G401.6 (cell line): ENCODE data around the gene GLB1L3.
"Not testable (repeated sequence)": the region's sequence is repeated elsewhere in the genome, so short reads cannot be mapped to it uniquely, and the experiment has no call there.

Experiments used
- FAIRE-seq: peaks from 2 replicates; lab custom pipeline; 2012; peaks lifted over from hg19 to GRCh38; lab: Jason Lieb, UNC

The GLB1L3 gene

GRCh38 chr11:134252346-134253187, 23.6 kb upstream of the GLB1L3 start:
- no peak for FAIRE-seq

- FAIRE-seq, result peak; percentile 94
These were observed 22.8 kb upstream of the GLB1L3 start, which contains the start of the genes ACAD8 and THYN1 for GRCh38 chr11:134253188-134253993. Gene ACAD8, plus strand, starts transcription at chr11:134253568. Its CDS starts 33 bp downstream, at chr11:134253601. Gene THYN1, minus strand, starts transcription at chr11:134253352. Its CDS starts 470 bp downstream, at chr11:134252882.

GRCh38 chr11:134254433-134255183, 21.6 kb upstream of the GLB1L3 start:
- no peak for FAIRE-seq

GRCh38 chr11:134255184-134255561, 21.0 kb upstream of the GLB1L3 start:
- not testable (repeated sequence) for FAIRE-seq

- FAIRE-seq, result no peak
These were observed 19.1 kb upstream of the GLB1L3 start for GRCh38 chr11:134257101-134257500.

- FAIRE-seq, result no peak
These were observed 17.6 kb upstream of the GLB1L3 start for GRCh38 chr11:134258577-134258976.

GRCh38 chr11:134260503-134260902, 15.7 kb upstream of the GLB1L3 start:
- FAIRE-seq, result no peak

GRCh38 chr11:134260983-134261382, 15.2 kb upstream of the GLB1L3 start:
- no peak for FAIRE-seq

- no peak for FAIRE-seq
These were observed 14.3 kb upstream of the GLB1L3 start for GRCh38 chr11:134261626-134262488.

- no peak for FAIRE-seq
These were observed 11.0 kb upstream of the GLB1L3 start for GRCh38 chr11:134264966-134265764.

- FAIRE-seq, result no peak
These were observed 9.7 kb upstream of the GLB1L3 start for GRCh38 chr11:134266440-134266839.

- FAIRE-seq, result no peak
These were observed 9.3 kb upstream of the GLB1L3 start for GRCh38 chr11:134266841-134267251.

GRCh38 chr11:134267461-134267860, 8.7 kb upstream of the GLB1L3 start:
- FAIRE-seq, result no peak

- FAIRE-seq, result no peak
These were observed 8.2 kb upstream of the GLB1L3 start for GRCh38 chr11:134267966-134268365.

- no peak for FAIRE-seq
These were observed 5.9 kb upstream of the GLB1L3 start for GRCh38 chr11:134270250-134270714.

GRCh38 chr11:134271978-134272377, 4.2 kb upstream of the GLB1L3 start:
- no peak for FAIRE-seq

- FAIRE-seq, result no peak
These were observed 3.5 kb upstream of the GLB1L3 start for GRCh38 chr11:134272381-134273316.

- FAIRE-seq, result no peak
These were observed 2.9 kb upstream of the GLB1L3 start for GRCh38 chr11:134273317-134273712.

GRCh38 chr11:134275188-134275533, 1.0 kb upstream of the GLB1L3 start:
- FAIRE-seq, result no peak
